Transverse colon (tissue), 4 donors: Measurements from ENCODE around the gene FOXO1. TPM values are rescaled to one million over a fixed set of nuclear protein-coding genes. Genes with fewer than 3 reads are reported as not detected.
A peak's percentile ranks its signal among the peaks of the same experiment; 100 is the strongest.

Experiments used
- DNase-seq: peaks from one replicate; pipeline ENCODE4 v3.0.0-alpha.2; 2019
- H3K27ac ChIP-seq, 4 donors: fragments of 200-600 bp; sonication (generic); 2 replicates each; pipeline ENCODE4 v1.5.1; 2016 to 2018; ENCODE audit warnings: inconsistent platforms in 4 of 4
- H3K27me3 ChIP-seq: fragments of 200-600 bp; sonication (generic); 2 replicates; pipeline ENCODE4 v1.5.1; 2017; ENCODE audit warnings: inconsistent platforms
- H3K36me3 ChIP-seq, 4 donors: fragments of 200-600 bp; sonication (generic); 2 replicates each; pipeline ENCODE4 v1.5.1; 2017 to 2019; ENCODE audit warnings: inconsistent platforms in 4 of 4
- H3K4me1 ChIP-seq, 4 donors: fragments of 200-600 bp; sonication (generic); 2 replicates each; pipeline ENCODE4 v1.5.1; 2017 to 2020; ENCODE audit warnings: inconsistent platforms in 4 of 4
- H3K4me3 ChIP-seq, 4 donors: fragments of 200-600 bp; sonication (generic); 1 replicate in 1 of 4; 2 replicates in 3 of 4; pipeline versions ENCODE4 v1.5.1 to v1.6.1; 2017 to 2019; ENCODE audit warnings: inconsistent platforms in 4 of 4
- H3K9me3 ChIP-seq, 2 donors: fragments of 200-600 bp; sonication (generic); 2 replicates each; pipeline ENCODE4 v1.5.1; 2017 to 2019; ENCODE audit warnings: inconsistent platforms in 2 of 2
- CTCF ChIP-seq, 5 experiments: fragments of 200-600 bp in 3 of 5; fragments of 450-650 bp in 2 of 5; sonication (generic) in 3 of 5; IDR thresholded peaks; 1 replicate in 2 of 5; 2 replicates in 3 of 5; pipeline ENCODE4 v1.5.1; 2016 to 2017; ENCODE audit warnings: antibody characterized with exemption in 5 of 5, inconsistent platforms in 3 of 5, mild to moderate bottlenecking in 2 of 5, moderate library complexity in 1 of 5
- EP300 ChIP-seq: sonication (generic); formaldehyde crosslinking; IDR thresholded peaks from one replicate; pipeline ENCODE4 v1.6.1; 2017; ENCODE audit warnings: antibody characterized with exemption, low read depth
- POLR2A ChIP-seq: fragments of 450-650 bp; IDR thresholded peaks from one replicate; pipeline ENCODE4 v1.6.1; 2016; ENCODE audit warnings: antibody characterized with exemption, mild to moderate bottlenecking, moderate library complexity
- POLR2AphosphoS5 ChIP-seq, 3 donors: sonication (generic); formaldehyde crosslinking; IDR thresholded peaks; one replicate each; pipeline ENCODE4 v1.6.1; 2016; ENCODE audit warnings: antibody characterized with exemption in 3 of 3
- WGBS, 2 donors: methylation state at CpG; one replicate each; pipeline ENCODE4 v1.1.5; 2018; ENCODE audit warnings: low coverage in 1 of 2; 5-methylcytosine and 5-hydroxymethylcytosine counted together
- in situ Hi-C, 4 donors: fragments of 200-750 bp; cut with MboI; loops; one replicate each; pipeline versions ENCODE4 v1.15.0 to v1.15.1; 2017; ENCODE audit warnings: low sequenced_read_pairs in 3 of 4, low pct_ligation_motif_present in 1 of 4, low pct_unique_long_range_greater_than_20kb in 1 of 4
- intact Hi-C: fragments of 100-400 bp; cut with DNase I; formaldehyde crosslinking; loops from one replicate; pipeline ENCODE4 v1.15.1; 2023; ENCODE audit warnings: low total_unique reads
- total RNA-seq, 4 donors: library from RNA; depleted of rRNA; stranded (reverse); fragments of >200 nt; gene quantifications; one replicate each; pipeline ENCODE4 v1.1.0, GENCODE V29; 2016

FOXO1 gene
- total RNA-seq, 4 donors from 2014 or later = 19.1 to 48.9 (median 38.3) TPM

GRCh38 chr13:40599124-40599523, 67.3 kb downstream of the FOXO1 start:
- in situ Hi-C loops = no loop called here

GRCh38 chr13:40598569-40598968, 67.9 kb downstream of the FOXO1 start:
- DNase-seq = no peak
- no peaks in the 10 kb centered on the region for H3K9me3 ChIP-seq
- WGBS, 2 donors = 65% methylated on average over 1 of the region's 1 CpG; no CpG with 5 or more reads in 1 of the 2 donors
- H3K4me1 ChIP-seq = peaks cover 14 to 64% (median 26%) of the 10 kb centered on the region in 4 donors
- peak in 2 of 3 donors; percentile 36 for TF ChIP-seq POLR2AphosphoS5 (IDR thresholded peaks at IDR 0.05)
- TF ChIP-seq EP300 = no peak
- no peaks in the 10 kb centered on the region for H3K27me3 ChIP-seq
- in situ Hi-C loops = no loop called here
- H3K36me3 ChIP-seq = no peaks in the 10 kb centered on the region
- H3K4me3 ChIP-seq = no peak overlapping the region
- intact Hi-C loops = no loop called here
- H3K27ac ChIP-seq = no peak overlapping the region

More at GRCh38 chr13:40599124-40599523, 67.3 kb downstream of the FOXO1 start:
- Histone ChIP-seq H3K36me3 (no peaks in the 10 kb centered on the region), H3K4me1 (peaks cover 14 to 63% (median 23%) of the 10 kb centered on the region in 4 donors), H3K27ac (no peak overlapping the region), H3K27me3 (no peaks in the 10 kb centered on the region), H3K4me3 (no peak overlapping the region), H3K9me3 (no peaks in the 10 kb centered on the region)
- WGBS, 2 donors = 53 to 62% methylated on average over 4 to 5 of the region's 5 CpGs
- intact Hi-C loops = no loop called here
- TF ChIP-seq CTCF (IDR thresholded peaks at IDR 0.05) (no peak), EP300 (no peak), POLR2AphosphoS5 (IDR thresholded peaks at IDR 0.05) (no peak), POLR2A (no peak)
- no peak for DNase-seq

GRCh38 chr13:40597735-40598365, 68.6 kb downstream of the FOXO1 start:
- Histone ChIP-seq H3K4me3 (no peak overlapping the region), H3K36me3 (no peaks in the 10 kb centered on the region), H3K9me3 (no peaks in the 10 kb centered on the region), H3K27me3 (no peaks in the 10 kb centered on the region), H3K4me1 (peaks cover 14 to 67% (median 28%) of the 10 kb centered on the region in 4 donors), H3K27ac (peak overlapping the region in 2 of 4 donors; percentile 15 to 26)
- DNase-seq = no peak
- in situ Hi-C loops = no loop called here
- WGBS, 2 donors = 77 to 88% methylated on average over 8 to 11 of the region's 11 CpGs
- intact Hi-C loops = no loop called here
- TF ChIP-seq CTCF (IDR thresholded peaks at IDR 0.05) (no peak), POLR2A (no peak), POLR2AphosphoS5 (IDR thresholded peaks at IDR 0.05) (no peak), EP300 (no peak)

- no peaks in the 10 kb centered on the region for H3K27me3 ChIP-seq
- H3K27ac ChIP-seq = peak overlapping the region in 2 of 4 donors; percentile 16 to 22
- no peak overlapping the region for H3K4me3 ChIP-seq
- 73 to 78% methylated on average over 3 to 4 of the region's 4 CpGs for WGBS, 2 donors
- in situ Hi-C loops = no loop called here
- TF ChIP-seq POLR2A (no peak), CTCF (IDR thresholded peaks at IDR 0.05) (no peak), POLR2AphosphoS5 (IDR thresholded peaks at IDR 0.05) (no peak), EP300 (no peak)
- intact Hi-C loops = no loop called here
- peaks cover 14 to 70% (median 28%) of the 10 kb centered on the region in 4 donors for H3K4me1 ChIP-seq
- no peaks in the 10 kb centered on the region for H3K36me3 ChIP-seq
- H3K9me3 ChIP-seq = no peaks in the 10 kb centered on the region
- no peak for DNase-seq
Measured at GRCh38 chr13:40596484-40596883, 70.0 kb downstream of the FOXO1 start.

GRCh38 chr13:40595693-40596092, 70.7 kb downstream of the FOXO1 start:
- WGBS, 2 donors = 18 to 41% methylated on average over 3 of the region's 3 CpGs
- TF ChIP-seq POLR2AphosphoS5 (IDR thresholded peaks at IDR 0.05) (peak in 2 of 3 donors; percentile 36 to 46), CTCF (IDR thresholded peaks at IDR 0.05) (no peak), EP300 (no peak)
- no peaks in the 10 kb centered on the region for H3K27me3 ChIP-seq
- no peaks in the 10 kb centered on the region for H3K36me3 ChIP-seq
- peak overlapping the region in 1 of 4 donors; percentile 9 for H3K27ac ChIP-seq
- in situ Hi-C loops = no loop called here
- intact Hi-C loops = no loop called here
- H3K4me3 ChIP-seq = no peak overlapping the region
- peaks cover 14 to 78% (median 28%) of the 10 kb centered on the region in 4 donors for H3K4me1 ChIP-seq
- H3K9me3 ChIP-seq = no peaks in the 10 kb centered on the region
- no peak for DNase-seq
